ENCODE results near the gene AP1S3.
"Not testable (repeated sequence)": the region's sequence is repeated elsewhere in the genome, so short reads cannot be mapped to it uniquely, and the experiment has no call there.

Gene AP1S3

DNA sequence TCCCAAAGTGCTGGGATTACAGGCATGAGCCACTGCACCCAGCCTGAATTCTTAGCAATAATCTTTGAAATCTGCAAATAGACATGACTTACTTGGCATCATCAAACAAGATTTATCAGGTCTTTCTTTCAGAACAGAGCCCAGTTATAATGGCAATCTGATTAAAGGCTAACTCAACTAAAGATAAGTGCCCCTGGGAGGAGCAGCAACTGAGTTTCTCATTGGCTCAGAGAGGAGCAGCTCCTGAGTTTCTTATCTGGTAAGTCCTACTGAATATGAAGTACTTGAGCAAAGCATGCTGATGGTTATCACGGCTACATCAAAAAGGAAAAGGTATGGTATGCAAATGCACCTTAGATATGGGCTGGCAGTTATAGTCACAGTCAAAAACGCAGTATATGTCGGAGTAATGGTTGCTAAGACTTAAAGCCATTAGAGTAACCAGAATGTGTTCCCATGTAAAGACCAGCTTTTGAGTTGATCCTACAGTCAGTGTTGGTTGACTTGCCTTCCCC is 15.0 kb upstream of the AP1S3 start:
- peak in 1 of 2 experiments; percentile 5 for DNase-seq

DNA sequence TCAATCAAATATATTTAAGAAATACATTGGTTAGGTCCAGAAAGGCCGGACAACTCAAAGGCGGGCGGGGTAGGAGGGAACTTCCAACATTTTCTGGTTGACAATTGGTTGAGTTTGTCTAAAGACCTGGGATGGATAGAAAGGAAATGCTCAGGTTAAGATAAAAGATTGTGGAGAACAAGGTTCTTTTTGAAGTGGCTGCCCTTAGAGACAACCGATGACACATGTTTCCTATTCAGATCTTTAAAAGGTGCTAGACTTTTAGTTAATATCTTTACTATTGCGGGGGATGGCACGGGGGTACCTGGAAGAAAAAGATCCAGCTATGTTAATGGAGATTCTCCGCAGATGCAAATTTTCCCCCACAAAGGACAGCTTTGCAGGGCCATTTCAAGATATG is 10.0 kb upstream of the AP1S3 start:
- DNase-seq: no peak

DNA sequence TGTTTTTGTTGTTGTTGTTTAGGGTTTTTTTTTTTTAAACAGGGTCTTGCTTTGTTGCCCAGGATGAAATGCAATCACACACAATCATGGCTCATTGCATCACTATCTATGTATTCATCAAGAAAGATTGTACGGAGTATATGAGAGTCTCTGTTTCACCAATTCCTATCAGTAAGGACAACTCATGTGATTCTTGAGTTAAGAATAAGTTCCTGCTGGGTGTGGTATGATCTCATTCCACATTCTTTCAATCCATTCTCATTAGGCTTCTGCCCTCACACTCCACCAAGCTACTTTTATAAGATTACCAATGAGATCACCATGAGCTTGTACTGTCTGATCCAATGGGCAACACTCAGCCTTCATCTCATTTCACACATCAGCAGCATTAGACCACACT is 9.1 kb upstream of the AP1S3 start:
- DNase-seq: no peak

DNA sequence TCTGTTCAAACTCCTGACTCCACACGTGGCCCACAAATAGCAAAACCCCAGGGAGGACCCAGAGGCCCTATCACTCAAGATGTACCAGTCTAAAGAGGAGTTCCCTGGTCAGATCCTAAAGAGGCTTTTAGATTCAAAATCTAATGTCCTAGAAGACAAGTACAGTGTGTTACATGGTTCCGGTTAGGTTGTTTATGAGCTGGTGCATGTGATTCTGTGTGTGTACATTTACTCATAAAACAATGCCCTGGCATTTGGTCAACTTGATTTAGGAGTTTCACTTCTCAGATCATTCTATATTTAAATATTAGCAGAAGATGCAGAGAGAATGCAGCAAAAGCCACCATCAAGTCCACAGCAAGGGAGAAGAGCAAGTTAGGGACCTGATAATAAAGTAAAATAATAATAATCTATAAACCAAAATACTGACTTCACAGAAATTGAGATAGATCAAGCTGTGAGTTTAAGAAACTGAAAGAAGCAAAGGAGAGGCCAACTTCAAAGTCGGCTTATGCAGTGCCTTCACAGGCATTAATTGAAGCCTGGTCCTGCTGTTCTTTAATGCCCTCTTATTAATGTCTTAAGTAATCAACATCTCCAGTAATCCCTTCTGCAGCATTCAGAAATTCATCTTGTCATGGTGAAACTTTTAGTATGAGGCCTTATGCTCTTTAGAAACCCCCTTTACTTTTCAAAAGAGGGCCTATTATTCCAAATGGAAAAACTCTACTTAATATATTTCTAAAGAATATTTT is 4.2 kb upstream of the AP1S3 start:
- DNase-seq: no peak

DNA sequence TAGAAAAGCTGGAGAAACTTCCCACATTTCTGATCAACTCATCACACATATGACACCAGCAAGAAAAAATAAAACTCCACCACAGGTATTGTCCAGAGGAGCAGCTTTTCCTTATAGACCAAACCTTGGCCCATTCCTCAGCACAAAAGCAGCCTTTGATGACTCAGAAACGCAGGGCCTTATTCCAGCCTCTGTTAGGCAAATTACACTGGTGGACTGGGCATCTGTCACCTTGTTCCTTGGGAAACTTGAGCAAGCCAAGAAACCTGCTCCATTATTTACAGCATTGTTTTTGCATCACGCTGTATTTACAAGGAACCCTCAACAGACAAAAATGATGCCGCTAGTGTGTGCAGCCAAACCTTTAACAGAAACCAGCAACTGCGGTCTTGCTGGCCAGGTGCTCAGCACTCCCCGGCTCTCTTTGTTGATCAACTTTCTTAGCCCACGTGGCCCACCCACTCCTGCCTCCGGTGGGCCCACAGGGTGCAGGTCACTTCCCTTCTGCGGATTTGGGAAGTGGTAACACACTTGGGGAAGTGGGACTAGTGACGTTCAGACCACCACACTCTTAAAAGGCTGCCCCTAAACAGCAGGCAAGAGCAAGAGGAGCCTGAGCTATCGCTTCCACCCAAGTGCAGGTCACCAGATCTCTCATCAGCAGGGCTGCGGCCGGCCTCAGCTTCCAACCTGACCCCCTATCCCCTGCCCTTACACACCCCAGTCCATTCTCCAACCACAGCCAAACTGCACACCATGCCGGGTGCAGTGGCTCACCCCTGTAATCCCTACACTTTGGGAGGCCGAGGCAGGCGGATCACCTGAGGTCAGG is 1.5 kb downstream of the AP1S3 start:
- DNase-seq: peak in 1 of 2 experiments; percentile 12

DNA sequence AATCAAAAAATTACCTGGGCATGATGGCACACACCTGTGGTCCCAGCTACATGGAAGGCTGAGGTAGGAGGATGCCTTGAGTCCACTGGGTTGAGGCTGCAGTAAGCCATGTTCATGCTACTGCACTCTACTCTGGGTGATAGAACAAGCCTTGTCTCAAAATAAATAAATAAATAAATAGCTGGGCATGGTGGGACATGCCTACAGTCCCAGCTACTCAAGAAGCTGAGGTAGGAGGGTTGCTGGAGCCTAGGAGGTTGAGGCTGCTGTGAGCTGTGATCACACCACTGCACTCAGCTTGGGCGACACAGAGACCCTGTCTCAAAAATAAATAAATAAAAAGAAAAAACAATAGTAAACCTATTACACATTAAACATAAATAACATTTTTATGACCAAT is 3.0 kb downstream of the AP1S3 start:
- no peak for DNase-seq

DNA sequence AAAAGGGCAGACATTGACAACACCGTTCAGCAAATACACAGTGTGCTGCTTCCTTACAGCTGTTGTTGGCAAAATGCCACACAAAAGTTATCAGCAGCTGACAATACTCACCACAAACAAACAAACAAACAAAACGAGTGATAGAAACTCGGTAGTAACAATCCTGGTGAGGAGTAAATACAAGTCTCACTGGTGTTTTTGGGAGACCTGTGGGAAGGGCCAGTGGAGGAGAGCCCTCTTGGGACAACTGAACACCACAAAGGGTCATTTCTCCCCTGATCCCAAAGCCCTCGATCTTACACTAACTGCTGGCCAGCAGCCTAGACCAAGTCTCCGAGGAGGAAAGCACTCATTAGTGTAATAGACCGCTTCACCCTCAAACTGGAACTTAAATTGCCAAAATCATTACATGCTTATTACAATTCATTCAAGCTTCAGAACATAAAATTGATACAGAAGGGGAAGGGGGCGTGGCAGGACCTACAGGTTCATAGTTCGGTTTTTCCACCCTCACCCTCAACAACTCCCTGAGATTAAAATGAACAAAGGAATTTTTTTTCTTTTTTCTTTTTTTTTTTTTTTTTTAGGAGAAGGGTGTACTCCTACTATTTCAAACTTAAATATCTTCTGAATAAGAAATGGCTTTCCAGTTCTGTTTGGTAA is 5.0 kb downstream of the AP1S3 start:
- no peak for DNase-seq

DNA sequence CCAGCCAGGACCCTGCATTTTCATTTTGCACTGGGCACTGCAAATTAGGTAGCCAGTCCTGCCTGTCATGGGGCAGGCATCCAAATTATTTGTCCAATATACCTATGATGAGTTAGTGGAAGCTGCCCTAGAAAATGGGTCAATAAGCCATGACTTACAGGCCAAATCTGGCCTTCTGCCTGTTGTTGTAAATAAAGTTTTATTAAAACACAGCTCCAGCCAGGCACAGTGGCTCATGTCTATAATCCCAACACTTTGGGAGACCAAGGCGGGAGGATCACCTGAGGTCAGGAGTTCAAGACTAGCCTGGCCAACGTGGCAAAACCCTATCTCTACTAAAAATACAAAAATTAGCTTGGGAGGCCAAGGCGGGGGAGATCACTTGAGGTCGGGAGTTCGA is 8.3 kb downstream of the AP1S3 start:
- DNase-seq: no peak

DNA sequence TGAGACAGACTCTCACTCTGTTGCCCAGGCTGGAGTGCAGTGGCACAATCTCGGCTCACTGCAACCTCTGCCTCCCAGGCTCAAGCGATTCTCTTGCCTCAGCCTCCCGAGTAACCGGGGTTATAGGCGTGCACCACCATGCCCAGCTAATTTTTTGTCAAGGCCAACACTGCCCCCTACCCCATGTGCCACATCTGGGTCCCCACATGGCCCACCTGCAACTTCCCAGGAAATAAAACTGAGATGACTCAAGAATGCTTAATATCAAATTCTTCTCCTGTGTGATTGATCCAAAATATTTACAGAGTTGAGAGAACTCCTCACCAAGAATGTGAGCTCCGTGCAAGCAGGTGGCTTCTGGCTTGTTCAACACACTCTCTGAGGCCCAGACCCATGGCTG is 9.1 kb downstream of the AP1S3 start:
- DNase-seq: no peak

DNA sequence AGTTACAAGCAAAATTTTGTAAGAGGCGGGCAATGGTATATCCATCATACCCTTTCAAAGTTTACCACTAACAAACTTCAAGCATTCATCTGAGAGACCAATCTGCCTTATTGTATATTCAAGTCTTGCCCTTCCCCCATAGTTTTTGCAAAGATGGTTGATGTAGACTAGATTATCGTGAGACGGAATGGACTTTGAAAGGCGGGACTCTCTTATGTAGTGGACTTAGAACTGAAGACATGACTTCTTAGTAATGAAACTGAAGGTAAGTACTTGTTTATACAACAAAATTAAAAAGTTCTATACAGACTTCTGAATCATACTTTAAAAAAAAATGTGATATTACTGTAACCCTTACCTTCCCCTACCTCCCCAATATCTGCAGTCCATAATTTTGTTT is 10.4 kb downstream of the AP1S3 start:
- DNase-seq: no peak

DNA sequence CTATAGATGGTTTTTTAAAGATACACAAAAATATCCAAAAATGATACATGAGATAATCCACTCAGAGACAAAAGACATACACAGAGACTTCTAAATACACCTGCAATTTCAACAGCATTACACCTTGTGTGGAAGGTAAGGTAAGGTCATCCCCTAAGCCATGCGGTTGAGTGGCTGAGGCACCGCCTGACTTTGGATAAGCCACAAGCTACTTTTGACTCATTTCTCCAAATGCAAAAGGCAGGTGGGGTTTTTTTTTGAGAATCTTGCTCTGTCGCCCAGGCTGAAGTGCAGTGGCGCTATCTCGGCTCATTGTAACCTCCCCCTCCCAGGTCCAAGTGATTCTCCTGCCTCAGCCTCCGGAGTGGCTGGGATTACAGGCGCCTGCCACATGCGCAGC is 13.1 kb downstream of the AP1S3 start:
- DNase-seq: no peak

DNA sequence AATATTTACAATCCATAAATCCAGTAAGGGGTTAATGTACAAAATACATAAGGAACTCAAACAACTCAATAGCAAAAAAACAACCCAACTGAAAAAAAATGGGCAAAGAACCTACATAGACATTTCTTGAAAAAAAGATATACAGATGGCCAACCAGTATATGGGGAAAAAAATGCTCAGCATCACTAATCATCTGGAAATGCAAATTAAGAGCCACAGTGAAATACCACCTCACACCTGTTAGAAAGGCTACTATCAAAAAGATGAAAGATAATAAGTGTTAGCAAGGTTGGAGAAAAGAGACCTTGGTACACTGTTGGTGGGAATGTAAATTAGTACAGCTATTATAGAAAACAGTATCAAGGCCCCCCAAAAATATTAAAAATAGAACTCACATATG is 14.6 kb downstream of the AP1S3 start:
- DNase-seq: peak in 1 of 2 experiments; percentile 8

DNA sequence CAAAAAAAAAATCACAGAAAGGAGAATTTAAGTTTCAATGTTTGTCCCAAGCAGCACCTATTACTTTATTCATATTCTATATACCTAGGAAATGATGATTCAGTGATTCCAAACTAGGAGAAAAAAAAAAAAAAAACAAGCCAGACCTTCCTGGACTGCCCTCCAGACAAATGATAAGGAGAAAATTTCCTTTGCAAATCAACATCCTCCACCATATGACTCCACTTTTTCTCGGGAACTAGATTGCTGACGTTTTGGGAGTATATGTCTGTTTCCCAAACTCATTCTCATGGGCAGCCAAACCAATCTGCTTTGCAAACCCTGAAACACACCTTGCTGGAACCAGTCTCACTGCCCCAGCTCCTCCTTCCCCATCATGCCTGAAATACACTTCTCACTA is 16.8 kb downstream of the AP1S3 start:
- peak in 1 of 2 experiments; percentile 23 for DNase-seq

DNA sequence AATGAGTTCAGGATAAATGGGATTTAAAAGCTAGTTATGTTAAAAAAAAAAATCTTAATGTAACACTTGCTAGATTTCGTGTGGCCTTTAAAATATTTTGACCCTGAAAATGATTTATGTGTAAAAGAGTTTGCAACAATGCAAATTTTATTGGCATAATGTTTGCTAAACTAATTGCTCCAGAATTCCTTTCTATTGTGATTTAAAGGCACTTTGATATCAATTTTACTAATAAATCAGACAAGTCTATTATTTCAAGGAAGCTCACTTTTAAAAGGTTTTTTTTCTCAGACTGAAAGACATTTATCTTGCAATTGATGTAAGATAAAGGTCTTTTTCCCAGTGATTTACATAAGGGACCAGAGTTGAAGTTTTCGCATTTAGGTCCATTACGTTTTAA is 17.5 kb downstream of the AP1S3 start:
- DNase-seq: no peak

DNA sequence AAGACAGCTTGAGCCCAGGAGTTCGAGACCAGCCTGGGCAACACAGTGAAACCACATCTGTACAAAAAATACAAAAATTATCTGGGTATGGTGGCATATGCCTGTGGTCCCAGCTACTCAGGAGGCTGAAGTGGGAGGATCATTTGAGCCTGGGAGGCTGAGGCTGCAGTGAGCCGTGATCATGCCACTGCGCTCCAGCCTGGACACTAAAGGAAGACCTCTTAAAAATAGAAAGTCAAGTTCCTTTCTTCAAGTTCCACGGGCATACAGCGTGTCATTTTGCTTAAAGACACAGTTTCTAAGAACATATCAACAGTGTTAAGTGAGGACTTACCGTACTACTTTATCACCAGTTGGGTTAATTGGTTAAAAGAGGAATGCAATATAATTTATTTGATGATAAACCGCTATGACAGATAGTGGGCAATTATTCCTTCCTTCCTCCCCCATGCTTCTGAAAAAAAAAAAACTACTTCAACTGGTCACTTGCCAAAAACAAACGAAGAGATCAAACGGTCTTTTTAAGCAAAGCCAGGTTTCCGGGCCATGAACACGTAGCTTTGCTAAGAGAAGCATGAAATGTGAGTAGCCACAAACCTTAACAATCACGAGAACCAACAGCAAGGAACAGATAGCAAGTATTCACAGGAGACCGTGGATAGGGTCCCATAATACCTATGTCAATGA is 21.4 kb downstream of the AP1S3 start:
- no peak for DNase-seq

DNA sequence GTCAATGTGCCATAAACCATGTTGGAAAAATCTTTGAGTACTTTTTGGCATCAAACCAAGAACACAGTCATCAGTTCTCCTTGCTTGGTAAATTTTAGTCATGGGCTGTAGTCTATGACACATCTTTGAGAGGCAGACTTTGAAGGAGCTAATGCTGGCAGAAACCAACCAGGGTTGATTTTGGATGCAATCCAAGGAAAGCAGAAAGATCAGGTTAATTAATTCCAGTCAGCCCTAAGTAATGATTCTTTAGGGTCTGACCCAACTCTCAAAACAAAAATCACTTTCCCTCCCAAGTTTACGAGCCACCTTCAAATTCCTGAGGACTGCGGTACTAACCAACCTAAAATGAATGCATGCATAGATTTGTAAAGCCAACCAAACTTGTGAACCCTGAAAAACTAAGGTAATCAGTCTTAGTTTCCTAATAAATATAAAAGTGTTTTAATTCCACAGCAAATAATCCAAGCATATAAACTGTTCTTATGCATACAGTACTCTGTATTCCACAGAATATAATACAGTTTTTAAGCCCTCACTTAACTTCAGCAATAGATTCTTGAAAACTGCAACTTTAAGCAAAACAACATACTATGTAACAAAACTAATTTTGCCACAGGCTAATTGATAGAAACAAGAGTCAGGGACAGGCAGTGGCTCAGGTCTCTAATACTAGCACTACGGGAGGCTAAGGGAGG is 22.0 kb downstream of the AP1S3 start:
- no peak for DNase-seq

DNA sequence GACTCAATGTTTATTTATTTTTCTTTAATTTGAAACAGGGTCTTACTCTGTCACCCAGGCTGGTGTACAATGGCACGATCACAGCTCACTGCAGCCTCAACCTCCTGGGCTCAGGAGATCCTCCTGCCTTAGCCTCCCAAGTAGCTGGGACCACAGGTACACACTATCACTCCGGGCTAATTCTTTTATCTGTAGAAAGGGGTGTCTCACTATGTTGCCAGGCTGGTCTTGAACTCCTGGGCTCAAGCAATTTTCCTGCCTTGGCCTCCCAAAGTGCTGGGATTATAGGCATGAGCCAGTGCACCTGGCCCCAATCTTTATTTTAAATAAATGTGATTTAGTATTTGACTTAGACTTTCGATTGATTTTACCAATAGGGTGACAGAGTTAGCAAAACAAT is 22.6 kb downstream of the AP1S3 start:
- DNase-seq: not testable (repeated sequence)

DNA sequence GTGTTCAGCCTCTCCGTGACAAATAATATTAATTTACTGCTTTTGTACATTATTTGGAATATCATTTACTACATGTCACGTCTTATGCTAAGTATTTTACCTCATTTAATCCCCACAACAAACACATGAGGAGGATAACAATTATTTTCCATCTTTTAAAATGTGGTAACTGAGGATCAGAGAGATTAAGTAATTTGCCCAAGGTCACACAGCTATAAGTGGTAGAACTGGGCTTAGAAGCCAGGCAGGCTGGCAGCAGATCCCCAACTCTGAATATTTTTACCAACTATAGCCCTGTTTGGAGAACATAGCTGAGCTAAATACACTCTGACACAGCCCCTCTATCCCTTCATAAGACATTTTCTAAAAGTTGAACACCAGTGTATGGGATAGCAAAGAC is 24.1 kb downstream of the AP1S3 start:
- no peak for DNase-seq

DNA sequence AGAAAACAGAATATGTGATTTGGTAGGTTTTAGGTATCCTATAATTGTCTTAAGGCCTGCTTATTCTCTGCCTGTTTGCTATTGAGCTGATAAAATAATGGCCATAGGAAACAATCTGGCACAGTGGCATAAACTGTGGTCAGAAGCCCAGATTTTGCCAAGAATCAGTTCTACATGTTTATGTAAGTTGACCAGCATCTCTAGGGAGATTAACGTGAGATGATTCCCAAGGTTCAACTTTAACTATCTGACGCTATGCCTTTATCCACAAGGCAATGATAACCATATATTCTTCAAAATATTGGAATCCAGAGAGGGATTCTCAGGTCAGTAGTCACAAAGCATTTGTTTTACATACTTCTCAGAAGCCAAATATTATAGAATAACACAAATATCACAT is 25.6 kb downstream of the AP1S3 start:
- no peak for DNase-seq

DNA sequence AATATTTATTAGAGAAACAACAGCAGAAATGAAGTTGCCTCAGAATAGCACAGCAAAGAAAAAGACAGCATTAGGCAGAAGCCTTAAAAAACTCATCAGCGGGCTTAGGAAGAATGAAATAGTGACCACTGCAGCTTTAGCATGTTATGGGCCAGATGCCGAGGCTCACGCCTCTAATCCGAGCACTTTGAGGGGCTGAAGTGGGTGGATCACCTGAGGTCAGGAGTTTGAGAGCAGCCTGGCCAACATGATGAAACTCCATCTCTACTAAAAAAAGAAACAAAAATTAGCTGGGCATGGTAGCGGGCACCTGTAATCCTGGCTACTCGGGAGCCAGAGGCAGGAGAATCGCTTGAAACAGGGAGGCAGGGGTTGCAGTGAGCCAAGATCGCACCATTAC is 32.4 kb downstream of the AP1S3 start:
- DNase-seq: no peak

DNA sequence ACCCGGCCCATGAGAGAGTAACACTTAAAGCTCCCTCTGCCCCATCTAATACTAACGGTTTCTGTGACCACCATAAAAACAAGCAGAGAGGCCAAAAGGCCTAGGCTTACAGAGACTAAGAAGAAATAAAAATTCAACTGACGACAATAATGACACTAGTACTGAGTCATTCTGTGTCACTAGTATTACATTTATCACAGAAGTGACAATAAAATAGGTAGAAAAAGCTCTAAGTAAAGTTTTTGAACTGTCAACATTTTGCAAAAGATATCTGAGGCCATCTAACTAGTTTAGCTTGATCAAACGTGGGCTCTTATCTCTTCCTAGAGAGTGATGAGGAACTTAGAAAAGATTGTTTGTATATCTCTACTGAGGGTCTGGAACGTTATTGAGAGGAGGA is 35.6 kb downstream of the AP1S3 start:
- no peak for DNase-seq

DNA sequence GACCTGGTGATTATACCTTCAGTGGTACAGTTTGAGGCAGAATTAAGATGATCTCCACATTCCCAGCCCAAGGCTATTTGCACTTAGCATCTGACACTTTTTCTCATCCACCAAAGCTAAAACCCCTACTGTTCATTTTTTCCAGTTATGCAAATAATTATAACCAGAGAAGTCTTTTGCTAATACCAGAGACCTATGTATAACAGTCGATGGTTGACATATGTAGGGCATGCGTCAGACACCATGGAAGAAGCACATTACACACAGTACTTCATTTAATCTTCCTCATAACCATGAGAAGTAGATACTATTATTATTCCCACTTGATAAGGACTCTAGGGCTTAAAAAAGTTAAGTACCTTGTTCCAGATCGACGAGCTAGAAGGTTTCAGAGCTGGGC is 36.5 kb downstream of the AP1S3 start:
- peak; percentile 24 to 47 for DNase-seq
